ENCODE data around the gene RTN4. TPM values are rescaled to one million over a fixed set of nuclear protein-coding genes. Genes with fewer than 3 reads are reported as not detected.

RTN4 gene
- total RNA-seq, 2 donors from 2014 or later = 190 to 249 TPM

GRCh38 chr2:55025627-55026026 is 24.6 kb downstream of the RTN4 start:
- H3K36me3 ChIP-seq = no peaks in the 10 kb centered on the region
- DNase-seq (ENCODE audit: low spot score) = no peak
- no peak overlapping the region for H3K4me3 ChIP-seq
- no peak overlapping the region for H3K27ac ChIP-seq
- 87% methylated on average over 2 of the region's 2 CpGs for WGBS
- H3K4me1 ChIP-seq (replicated peaks) = no peaks in the 10 kb centered on the region
- no peaks in the 10 kb centered on the region for H3K27me3 ChIP-seq (replicated peaks; ENCODE audit: insufficient read depth)
- no peaks in the 10 kb centered on the region for H3K9me3 ChIP-seq
- TF ChIP-seq CTCF (IDR thresholded peaks at IDR 0.05) = no peak
- no peak for TF ChIP-seq POLR2AphosphoS5 (IDR thresholded peaks at IDR 0.05)
- no peak for TF ChIP-seq POLR2A (IDR thresholded peaks at IDR 0.05)
- intact Hi-C loops (cut with DNase I) = loop anchor here (10.0 kb wide), 1 partner anchor 121 kb away; no protein-coding TSS in a partner anchor

GRCh38 chr2:55025082-55025481 is 25.2 kb downstream of the RTN4 start:
- no peaks in the 10 kb centered on the region for H3K9me3 ChIP-seq
- no peak overlapping the region for H3K4me3 ChIP-seq
- no peaks in the 10 kb centered on the region for H3K4me1 ChIP-seq (replicated peaks)
- H3K27ac ChIP-seq = no peak overlapping the region
- no peak for DNase-seq (ENCODE audit: low spot score)
- TF ChIP-seq CTCF (IDR thresholded peaks at IDR 0.05) (no peak), POLR2A (IDR thresholded peaks at IDR 0.05) (no peak), POLR2AphosphoS5 (IDR thresholded peaks at IDR 0.05) (no peak)
- H3K36me3 ChIP-seq = no peaks in the 10 kb centered on the region
- H3K27me3 ChIP-seq (replicated peaks; ENCODE audit: insufficient read depth) = no peaks in the 10 kb centered on the region
- 74% methylated on average over 2 of the region's 2 CpGs for WGBS
- intact Hi-C loops (cut with DNase I) = loop anchor here (10.0 kb wide), 1 partner anchor 120 kb away; no protein-coding TSS in a partner anchor

GRCh38 chr2:55022476-55022875 is 27.8 kb downstream of the RTN4 start:
- Histone ChIP-seq H3K27me3 (replicated peaks; ENCODE audit: insufficient read depth) (no peaks in the 10 kb centered on the region), H3K9me3 (no peaks in the 10 kb centered on the region), H3K4me1 (replicated peaks) (no peaks in the 10 kb centered on the region), H3K36me3 (no peaks in the 10 kb centered on the region), H3K27ac (no peak overlapping the region), H3K4me3 (no peak overlapping the region)
- no peak for TF ChIP-seq CTCF (IDR thresholded peaks at IDR 0.05)
- TF ChIP-seq POLR2A (IDR thresholded peaks at IDR 0.05) = no peak
- TF ChIP-seq POLR2AphosphoS5 (IDR thresholded peaks at IDR 0.05) = no peak
- 84% methylated on average over 3 of the region's 3 CpGs for WGBS
- DNase-seq (ENCODE audit: low spot score) = no peak
- intact Hi-C loops (cut with DNase I) = loop anchor here (10.0 kb wide), 1 partner anchor 118 kb away; no protein-coding TSS in a partner anchor

- H3K9me3 ChIP-seq = no peaks in the 10 kb centered on the region
- no peak for DNase-seq (ENCODE audit: low spot score)
- no peak overlapping the region for H3K27ac ChIP-seq
- intact Hi-C loops (cut with DNase I) = loop anchor here (5.0 to 10.0 kb wide), 2 partner anchors 115 to 148 kb away; no protein-coding TSS in a partner anchor
- no peaks in the 10 kb centered on the region for H3K4me1 ChIP-seq (replicated peaks)
- H3K36me3 ChIP-seq = no peaks in the 10 kb centered on the region
- H3K4me3 ChIP-seq = no peak overlapping the region
- no peak for TF ChIP-seq POLR2AphosphoS5 (IDR thresholded peaks at IDR 0.05)
- TF ChIP-seq CTCF (IDR thresholded peaks at IDR 0.05) = no peak
- TF ChIP-seq POLR2A (IDR thresholded peaks at IDR 0.05) = no peak
- H3K27me3 ChIP-seq (replicated peaks; ENCODE audit: insufficient read depth) = no peaks in the 10 kb centered on the region
- WGBS = 78% methylated on average over 5 of the region's 5 CpGs
Measured at GRCh38 chr2:55019526-55020258, 30.6 kb downstream of the RTN4 start.

GRCh38 chr2:55018619-55019018 is 31.6 kb downstream of the RTN4 start:
- no peak for TF ChIP-seq POLR2A (IDR thresholded peaks at IDR 0.05)
- no peak for TF ChIP-seq POLR2AphosphoS5 (IDR thresholded peaks at IDR 0.05)
- no peak for TF ChIP-seq CTCF (IDR thresholded peaks at IDR 0.05)
- Histone ChIP-seq H3K9me3 (no peaks in the 10 kb centered on the region), H3K36me3 (no peaks in the 10 kb centered on the region), H3K27me3 (replicated peaks; ENCODE audit: insufficient read depth) (no peaks in the 10 kb centered on the region), H3K27ac (no peak overlapping the region), H3K4me3 (no peak overlapping the region), H3K4me1 (replicated peaks) (peaks cover under 1% of the 10 kb centered on the region)
- intact Hi-C loops (cut with DNase I) = loop anchor here (5.0 kb wide), 1 partner anchor 149 kb away; no protein-coding TSS in a partner anchor
- DNase-seq (ENCODE audit: low spot score) = no peak
- WGBS = 86% methylated on average over 1 of the region's 1 CpG

All from prostate gland (tissue), 2 donors.